Stimulated activated memory B cell treated with anti-CD40 and anti-IgM and Interleukin-4, amounts not matched to agents 10 μg/mL and 1 μg/mL and 100 μg/mL, for 72 hours (primary cell): ENCODE results near the gene LEFTY1.
"Not testable (repeated sequence)": the region's sequence is repeated elsewhere in the genome, so short reads cannot be mapped to it uniquely, and the experiment has no call there.

Source experiments
- ATAC-seq: fragments of 150-1000 bp; cut with Tn5 transposase; 2 replicates; pipeline ENCODE4 v1.10.0; 2021
- H3K27ac Mint-ChIP-seq: one replicate; pipeline ENCODE4 v1.8.0; 2022; ENCODE audit warnings: mild to moderate bottlenecking, mixed read lengths
- H3K27me3 Mint-ChIP-seq: one replicate; pipeline ENCODE4 v1.8.0; 2022; ENCODE audit warnings: mixed read lengths
- H3K36me3 Mint-ChIP-seq: one replicate; pipeline ENCODE4 v1.8.0; 2022; ENCODE audit warnings: mixed read lengths
- H3K4me1 Mint-ChIP-seq: one replicate; pipeline ENCODE4 v1.8.0; 2022; ENCODE audit warnings: mixed read lengths
- H3K4me3 Mint-ChIP-seq: one replicate; pipeline ENCODE4 v1.8.0; 2022; ENCODE audit warnings: mild to moderate bottlenecking, moderate library complexity, mixed read lengths
- H3K9me3 Mint-ChIP-seq: one replicate; pipeline ENCODE4 v1.8.0; 2022; ENCODE audit warnings: mixed read lengths

Gene LEFTY1

GRCh38 chr1:225899044-225899925 lies 10.3 kb upstream of the LEFTY1 start:
- no peaks in the 10 kb centered on the region for H3K9me3 Mint-ChIP-seq
- H3K36me3 Mint-ChIP-seq: no peaks in the 10 kb centered on the region
- no peak overlapping the region for H3K4me3 Mint-ChIP-seq
- no peaks in the 10 kb centered on the region for H3K27me3 Mint-ChIP-seq
- H3K4me1 Mint-ChIP-seq: peaks cover 42% of the 10 kb centered on the region
- peak overlapping the region; percentile 86 for H3K27ac Mint-ChIP-seq
- no peak for ATAC-seq

- ATAC-seq: peak; percentile 68
- no peaks in the 10 kb centered on the region for H3K9me3 Mint-ChIP-seq
- H3K4me3 Mint-ChIP-seq: peak overlapping the region; percentile 13
- H3K4me1 Mint-ChIP-seq: peaks cover 42% of the 10 kb centered on the region
- peak overlapping the region; percentile 86 for H3K27ac Mint-ChIP-seq
- no peaks in the 10 kb centered on the region for H3K36me3 Mint-ChIP-seq
- H3K27me3 Mint-ChIP-seq: no peaks in the 10 kb centered on the region
These were observed 8.9 kb upstream of the LEFTY1 start for GRCh38 chr1:225897595-225898514.

GRCh38 chr1:225896937-225897549 lies 8.1 kb upstream of the LEFTY1 start:
- ATAC-seq: peak; percentile 99
- H3K4me1 Mint-ChIP-seq: peaks cover 42% of the 10 kb centered on the region
- H3K9me3 Mint-ChIP-seq: no peaks in the 10 kb centered on the region
- peak overlapping the region; percentile 86 for H3K27ac Mint-ChIP-seq
- H3K36me3 Mint-ChIP-seq: no peaks in the 10 kb centered on the region
- peak overlapping the region; percentile 52 for H3K4me3 Mint-ChIP-seq
- H3K27me3 Mint-ChIP-seq: no peaks in the 10 kb centered on the region

- H3K27me3 Mint-ChIP-seq: no peaks in the 10 kb centered on the region
- peaks cover 42% of the 10 kb centered on the region for H3K4me1 Mint-ChIP-seq
- peak overlapping the region; percentile 52 for H3K4me3 Mint-ChIP-seq
- ATAC-seq: no peak
- H3K9me3 Mint-ChIP-seq: no peaks in the 10 kb centered on the region
- H3K27ac Mint-ChIP-seq: peak overlapping the region; percentile 86
- H3K36me3 Mint-ChIP-seq: no peaks in the 10 kb centered on the region
These were observed 7.5 kb upstream of the LEFTY1 start for GRCh38 chr1:225896494-225896893.

GRCh38 chr1:225892307-225892706 lies 3.4 kb upstream of the LEFTY1 start:
- no peaks in the 10 kb centered on the region for H3K36me3 Mint-ChIP-seq
- H3K27ac Mint-ChIP-seq: no peak overlapping the region
- no peak for ATAC-seq
- no peak overlapping the region for H3K4me3 Mint-ChIP-seq
- no peaks in the 10 kb centered on the region for H3K27me3 Mint-ChIP-seq
- peaks cover 15% of the 10 kb centered on the region for H3K4me1 Mint-ChIP-seq
- H3K9me3 Mint-ChIP-seq: no peaks in the 10 kb centered on the region

- ATAC-seq: no peak
- no peaks in the 10 kb centered on the region for H3K36me3 Mint-ChIP-seq
- no peak overlapping the region for H3K27ac Mint-ChIP-seq
- no peaks in the 10 kb centered on the region for H3K27me3 Mint-ChIP-seq
- H3K4me3 Mint-ChIP-seq: no peak overlapping the region
- peaks cover 6% of the 10 kb centered on the region for H3K4me1 Mint-ChIP-seq
- H3K9me3 Mint-ChIP-seq: no peaks in the 10 kb centered on the region
These were observed 2.5 kb upstream of the LEFTY1 start for GRCh38 chr1:225891229-225891972.

GRCh38 chr1:225890346-225891228 lies 1.6 kb upstream of the LEFTY1 start:
- peak; percentile 25 for ATAC-seq
- H3K36me3 Mint-ChIP-seq: no peaks in the 10 kb centered on the region
- no peaks in the 10 kb centered on the region for H3K9me3 Mint-ChIP-seq
- no peaks in the 10 kb centered on the region for H3K4me1 Mint-ChIP-seq
- no peaks in the 10 kb centered on the region for H3K27me3 Mint-ChIP-seq
- no peak overlapping the region for H3K27ac Mint-ChIP-seq
- no peak overlapping the region for H3K4me3 Mint-ChIP-seq

GRCh38 chr1:225889743-225890142 lies 797 bp upstream of the LEFTY1 start:
- Mint-ChIP-seq H3K4me3 (no peak overlapping the region), H3K4me1 (no peaks in the 10 kb centered on the region), H3K27me3 (no peaks in the 10 kb centered on the region), H3K36me3 (no peaks in the 10 kb centered on the region), H3K9me3 (no peaks in the 10 kb centered on the region), H3K27ac (no peak overlapping the region)
- ATAC-seq: no peak

- H3K36me3 Mint-ChIP-seq: no peaks in the 10 kb centered on the region
- H3K27me3 Mint-ChIP-seq: no peaks in the 10 kb centered on the region
- no peaks in the 10 kb centered on the region for H3K9me3 Mint-ChIP-seq
- ATAC-seq: peak; percentile 21
- H3K4me1 Mint-ChIP-seq: peaks cover 9% of the 10 kb centered on the region
- no peak overlapping the region for H3K4me3 Mint-ChIP-seq
- no peak overlapping the region for H3K27ac Mint-ChIP-seq
These were observed 553 bp downstream of the LEFTY1 start for GRCh38 chr1:225888289-225888897.

GRCh38 chr1:225887554-225888288 lies 1.2 kb downstream of the LEFTY1 start:
- H3K27ac Mint-ChIP-seq, H3K36me3 Mint-ChIP-seq, H3K27me3 Mint-ChIP-seq, H3K9me3 Mint-ChIP-seq, H3K4me3 Mint-ChIP-seq: not testable (repeated sequence)
- H3K4me1 Mint-ChIP-seq: peaks cover 13% of the 10 kb centered on the region
- peak; percentile 28 for ATAC-seq

- no peaks in the 10 kb centered on the region for H3K9me3 Mint-ChIP-seq
- no peaks in the 10 kb centered on the region for H3K27me3 Mint-ChIP-seq
- H3K4me1 Mint-ChIP-seq: peaks cover 13% of the 10 kb centered on the region
- no peaks in the 10 kb centered on the region for H3K36me3 Mint-ChIP-seq
- no peak for ATAC-seq
- no peak overlapping the region for H3K4me3 Mint-ChIP-seq
- no peak overlapping the region for H3K27ac Mint-ChIP-seq
These were observed 2.0 kb downstream of the LEFTY1 start for GRCh38 chr1:225887030-225887314.

GRCh38 chr1:225886159-225887029 lies 2.6 kb downstream of the LEFTY1 start:
- H3K4me3 Mint-ChIP-seq: no peak overlapping the region
- H3K27me3 Mint-ChIP-seq: no peaks in the 10 kb centered on the region
- no peaks in the 10 kb centered on the region for H3K9me3 Mint-ChIP-seq
- H3K27ac Mint-ChIP-seq: no peak overlapping the region
- no peak for ATAC-seq
- no peaks in the 10 kb centered on the region for H3K36me3 Mint-ChIP-seq
- peaks cover 17% of the 10 kb centered on the region for H3K4me1 Mint-ChIP-seq
